GM18526 (cell line): Measurements from ENCODE around the gene KAT2A.

Source experiments
- POLR2A ChIP-seq: IDR thresholded peaks from 3 replicates; pipeline ENCODE4 v1.6.1; 2011; ENCODE audit not compliant: insufficient read length; ENCODE audit errors: extremely low read depth

Gene KAT2A

DNA sequence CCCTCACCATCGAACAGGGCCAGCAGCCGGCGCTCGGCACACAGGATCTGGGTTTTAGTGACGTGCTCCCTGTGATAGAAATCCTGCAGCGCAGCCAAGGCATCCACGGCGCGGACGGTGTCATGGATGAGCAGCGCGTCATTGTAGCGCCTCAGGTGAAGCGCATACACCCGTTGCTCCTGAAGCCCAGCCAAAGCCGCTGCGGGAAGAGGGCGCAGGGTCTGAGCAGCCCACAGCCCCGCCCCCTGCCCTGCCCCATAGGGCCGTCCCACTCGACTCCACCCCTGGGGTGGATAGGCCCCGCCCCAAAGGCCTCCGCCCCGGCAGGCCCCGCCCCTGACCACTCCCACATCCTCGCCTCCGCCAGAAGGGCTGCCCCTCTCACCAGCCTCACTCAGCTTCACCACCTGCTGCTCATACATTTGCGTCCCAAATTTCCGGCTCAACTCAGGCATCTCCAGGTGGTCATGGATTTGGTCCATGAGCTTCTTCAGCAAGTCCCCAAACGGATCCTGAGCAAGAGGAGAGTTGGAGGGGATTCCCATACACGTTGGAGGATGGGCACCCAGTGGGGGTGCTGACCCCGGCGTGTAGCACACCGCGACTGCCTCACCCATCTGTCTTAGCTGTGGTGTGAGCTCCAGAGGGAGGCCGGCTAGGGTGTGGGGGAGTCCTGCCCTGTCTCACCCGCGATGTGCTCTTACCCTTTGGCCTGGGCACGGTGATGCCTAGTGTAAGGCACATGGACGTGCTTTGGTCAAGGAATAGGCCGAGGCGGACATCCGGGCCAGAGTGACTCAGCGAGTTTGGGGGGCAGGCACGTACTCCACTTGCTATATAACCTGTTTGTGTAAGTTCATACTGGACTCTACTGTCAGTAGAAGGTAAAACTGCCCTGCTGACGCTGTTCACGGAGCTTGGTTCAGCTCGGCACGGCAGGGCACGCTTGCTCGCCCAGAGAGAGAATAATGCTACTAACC is 13.3 kb downstream of the KAT2A start:
- peak; percentile 41 for TF ChIP-seq POLR2A

DNA sequence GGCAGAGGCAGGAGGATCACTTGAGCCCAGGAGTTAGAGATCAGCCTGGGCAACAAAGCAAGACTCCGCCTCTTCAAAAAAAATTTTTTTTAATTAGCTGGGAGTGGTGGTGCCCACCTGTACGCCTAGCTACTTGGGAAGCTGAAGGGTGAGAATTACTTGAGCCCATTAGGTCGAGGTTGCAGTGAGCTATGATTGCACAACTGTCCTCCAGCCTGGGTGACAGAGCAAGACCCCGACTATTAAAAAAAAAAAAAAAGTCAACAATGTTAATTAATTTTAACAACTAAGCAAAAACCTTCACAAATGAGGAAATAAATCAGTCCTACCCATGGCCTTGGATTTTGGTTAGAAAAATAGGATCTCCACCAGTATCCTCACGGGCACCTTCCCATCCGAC is 14.0 kb downstream of the KAT2A start:
- no peak for TF ChIP-seq POLR2A

DNA sequence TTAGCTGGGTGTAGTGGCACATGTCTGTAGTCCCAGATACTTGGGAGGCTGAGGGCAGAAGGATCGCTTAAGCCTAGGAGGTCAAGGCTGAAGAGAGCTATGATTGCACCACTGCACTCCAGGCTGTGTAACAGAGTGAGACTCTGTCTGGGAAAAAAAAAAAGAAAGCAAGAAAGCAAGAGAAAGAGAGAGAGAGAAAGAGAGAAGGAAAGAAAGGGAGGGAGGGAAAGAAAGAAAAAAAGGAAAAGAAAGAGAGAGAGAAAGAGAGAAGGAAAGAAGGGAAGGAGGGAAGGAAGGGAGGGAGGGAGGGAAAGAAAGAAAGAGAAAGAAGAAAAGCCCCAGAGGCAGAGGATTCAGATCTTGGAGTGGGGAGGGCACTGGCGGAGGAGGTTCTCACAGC is 15.2 kb downstream of the KAT2A start:
- TF ChIP-seq POLR2A = no peak

DNA sequence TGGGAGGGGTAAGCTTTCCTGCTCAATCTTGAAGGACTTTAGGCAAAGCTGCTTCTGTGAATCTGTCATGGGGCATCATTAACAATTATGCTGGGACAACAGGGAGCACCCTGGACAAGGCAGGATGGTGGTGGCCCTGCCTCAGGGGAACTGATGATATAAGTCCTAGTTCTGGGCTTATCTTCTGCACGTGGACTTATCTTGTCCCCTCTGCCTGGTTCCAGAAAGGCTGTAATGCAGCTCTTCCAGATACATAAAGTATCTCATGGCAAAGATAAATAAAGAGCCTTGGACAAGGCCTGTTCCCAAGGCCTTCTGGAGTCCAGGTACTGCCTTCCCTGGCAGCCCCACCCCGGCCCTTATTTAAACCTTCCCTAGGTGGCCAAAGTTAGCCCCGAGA is 16.9 kb downstream of the KAT2A start:
- no peak for TF ChIP-seq POLR2A

DNA sequence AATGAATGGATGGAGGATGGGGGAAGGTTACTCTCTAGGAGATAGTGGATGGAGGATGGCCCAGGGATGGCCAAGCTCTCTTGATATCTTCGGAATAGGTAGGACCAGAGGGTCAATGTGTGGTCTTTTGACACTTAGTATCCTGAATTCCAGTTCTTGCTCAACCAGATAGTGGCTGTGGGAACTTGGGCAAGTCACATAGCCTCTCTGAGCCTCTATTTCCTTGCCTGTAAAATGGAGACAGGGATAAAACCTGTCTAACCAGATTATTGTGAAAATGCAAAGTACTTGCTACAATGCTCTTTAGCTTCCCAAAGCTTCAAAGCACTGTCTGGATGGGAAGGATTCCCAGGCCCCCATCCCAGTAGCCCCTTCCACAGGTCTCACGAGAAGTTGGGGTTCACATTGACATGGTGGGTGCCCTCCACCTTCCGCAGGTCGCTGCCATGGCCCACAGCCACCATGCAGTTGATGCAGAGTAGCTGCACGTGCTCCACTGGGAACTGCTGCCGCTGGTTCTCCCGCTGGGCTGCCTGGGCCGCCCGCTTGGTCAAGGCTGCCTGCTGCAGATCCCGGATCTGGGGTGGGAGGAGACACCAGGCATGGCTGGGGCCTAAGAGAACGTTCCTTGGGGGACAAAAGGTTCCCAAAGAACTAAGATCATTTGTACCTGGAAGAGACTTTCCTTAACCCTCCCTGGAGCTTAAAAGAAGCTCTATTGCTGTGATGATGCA is 17.8 kb downstream of the KAT2A start:
- no peak for TF ChIP-seq POLR2A

DNA sequence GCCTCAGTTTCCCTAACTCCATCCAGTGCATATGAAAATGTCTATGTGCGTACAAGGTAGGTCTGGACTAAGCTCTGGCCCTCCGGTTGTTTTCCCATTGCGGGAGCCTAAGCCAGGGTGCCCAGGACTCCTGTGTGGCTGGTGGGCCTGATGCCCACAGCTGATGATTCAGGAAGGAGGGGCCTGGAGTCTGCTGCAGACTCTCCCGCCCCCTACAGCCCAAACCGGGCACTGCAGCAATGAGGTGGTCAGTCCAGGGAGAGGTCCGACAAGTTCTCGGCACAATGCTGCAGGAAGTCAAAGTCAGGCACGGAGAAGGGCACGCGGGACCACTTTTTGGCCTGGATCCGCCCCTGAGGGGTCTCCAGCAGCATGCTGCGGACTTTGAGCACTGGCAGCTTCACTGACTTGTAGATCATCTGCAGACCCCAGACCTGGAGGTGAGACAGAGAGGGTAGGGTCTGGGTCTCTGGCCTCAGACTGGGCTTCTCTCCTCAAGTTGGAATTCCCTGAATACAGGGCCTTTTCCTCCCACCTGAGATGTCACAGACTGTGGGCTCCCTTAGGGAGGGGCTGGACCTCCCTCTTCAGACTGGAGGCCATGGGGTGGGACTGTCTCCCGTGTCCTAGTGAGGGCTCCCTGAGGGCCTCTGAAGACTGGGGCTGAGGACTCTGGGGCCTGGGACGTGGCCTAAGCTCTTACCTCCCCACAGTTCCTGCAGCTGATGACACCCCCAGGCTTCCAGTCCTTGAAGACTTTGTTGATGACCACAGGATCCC is 19.5 kb downstream of the KAT2A start:
- no peak for TF ChIP-seq POLR2A

DNA sequence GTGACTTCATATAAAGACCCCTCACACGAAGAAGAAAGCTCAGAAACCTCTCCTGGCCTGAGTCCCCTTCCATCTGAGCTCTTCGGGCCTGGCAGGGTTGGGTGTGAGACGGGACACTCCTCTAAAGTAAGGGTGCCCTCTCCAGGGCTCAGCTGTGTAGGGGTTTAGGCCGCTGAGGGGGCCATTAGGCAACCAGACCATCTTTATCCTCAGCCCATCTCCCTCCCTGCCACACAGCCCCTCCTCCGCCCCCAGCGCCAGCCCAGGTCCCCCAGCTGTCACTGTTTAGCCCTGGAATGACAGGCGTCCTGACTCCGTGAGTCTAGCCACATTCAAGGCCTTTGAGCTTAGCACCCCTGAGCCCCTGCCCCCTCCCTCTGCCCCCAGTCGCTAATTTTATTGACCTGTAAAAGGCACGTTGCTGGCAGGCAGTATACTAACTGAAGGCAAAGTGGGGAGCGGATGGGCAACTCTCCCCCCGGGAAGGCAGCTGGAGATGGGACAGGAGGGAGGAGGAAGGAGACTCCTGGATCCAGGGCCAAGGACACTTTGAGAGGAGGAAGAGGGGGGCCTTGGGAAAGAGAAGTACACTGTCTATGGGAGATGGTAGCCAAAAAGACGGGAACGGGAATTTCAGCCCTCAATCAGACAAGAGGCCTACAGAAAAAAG is 22.3 kb downstream of the KAT2A start:
- TF ChIP-seq POLR2A = no peak

DNA sequence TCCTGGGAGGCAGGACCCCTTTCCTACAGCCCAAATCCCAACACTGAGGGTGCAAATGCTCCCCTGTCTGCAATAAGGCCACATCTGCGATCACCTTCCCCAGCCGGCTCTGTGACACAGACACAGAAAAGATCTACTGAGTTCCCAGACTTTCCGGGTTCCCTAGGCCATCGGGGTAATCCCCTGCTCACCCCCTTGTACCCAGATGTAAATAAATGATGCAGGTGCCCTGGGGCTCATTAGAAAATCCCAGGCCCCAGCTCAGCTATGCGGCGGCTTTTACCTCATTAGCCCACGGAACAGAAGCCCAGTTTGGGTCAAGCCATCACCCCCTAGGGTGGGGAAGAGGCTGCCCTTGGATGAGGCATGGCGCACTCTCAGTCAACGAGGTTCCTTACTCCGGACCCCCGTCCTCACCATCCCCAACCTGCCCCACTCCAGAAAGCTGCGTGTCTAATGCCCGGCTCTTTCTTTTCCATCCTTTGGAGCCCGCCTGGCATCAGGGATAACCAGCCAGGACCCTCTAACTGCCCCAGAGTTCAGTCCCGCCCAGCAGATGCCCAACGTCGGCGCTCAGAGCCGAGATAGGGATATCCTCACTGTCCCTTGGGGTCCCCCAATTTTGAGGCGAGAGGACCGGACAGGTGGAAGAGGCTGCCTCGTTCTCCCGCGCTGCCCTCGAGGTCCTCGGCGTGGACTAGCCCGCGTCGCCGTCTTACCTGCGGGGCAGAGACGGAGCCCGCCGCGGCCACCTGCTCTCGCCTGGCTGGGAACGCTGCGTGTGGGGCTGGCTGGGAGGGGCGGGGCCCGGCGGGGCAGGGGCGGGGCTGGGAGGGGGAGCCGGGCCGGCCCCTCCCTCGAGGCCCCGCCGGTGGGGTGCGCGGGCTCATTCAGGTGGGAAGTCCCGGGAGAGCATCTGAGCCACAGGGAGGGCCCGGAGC is 23.2 kb downstream of the KAT2A start, which contains the start of gene ZNF385C:
ZNF385C (minus strand) TSS at position 783 of the 941 bp plus-strand sequence. CDS start 35,417 bp downstream, outside the sequence.
- TF ChIP-seq POLR2A = no peak

DNA sequence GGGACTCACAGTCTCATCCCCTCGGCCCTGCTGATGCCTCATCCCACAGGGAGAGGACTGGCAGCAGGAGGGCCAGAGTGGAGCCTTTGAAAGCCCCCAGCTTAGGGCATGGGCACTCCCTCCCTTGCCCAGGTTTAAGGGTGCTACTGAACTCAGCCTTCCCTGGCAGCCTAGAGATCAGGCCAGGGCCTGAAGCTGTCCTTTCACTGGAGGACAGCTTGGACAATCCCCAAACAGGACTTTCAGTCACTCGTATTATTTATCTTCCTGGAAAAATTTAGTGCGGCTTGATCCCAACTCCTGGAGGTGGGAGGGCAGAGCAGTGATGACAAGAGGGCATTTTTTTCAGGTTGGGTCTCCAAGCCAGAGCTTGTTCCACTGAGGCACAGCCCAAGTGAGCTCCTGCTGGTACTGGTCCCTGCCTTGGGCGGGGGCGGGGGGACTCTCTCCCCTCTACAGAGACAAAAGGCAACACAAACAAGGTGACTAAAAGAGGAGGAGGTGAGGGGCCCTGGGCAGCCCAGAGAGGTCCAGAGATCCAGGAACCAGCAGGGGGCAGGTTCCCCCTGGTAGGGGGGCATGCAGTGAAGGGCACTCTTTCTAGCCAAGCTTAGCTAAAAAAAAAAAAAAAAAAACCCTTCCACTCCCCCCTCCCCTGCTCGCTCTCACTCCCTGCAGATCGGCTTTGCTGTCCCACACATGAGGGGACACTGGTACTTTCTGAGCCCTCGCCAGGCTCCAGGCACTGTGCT is 24.6 kb downstream of the KAT2A start:
- TF ChIP-seq POLR2A = no peak

DNA sequence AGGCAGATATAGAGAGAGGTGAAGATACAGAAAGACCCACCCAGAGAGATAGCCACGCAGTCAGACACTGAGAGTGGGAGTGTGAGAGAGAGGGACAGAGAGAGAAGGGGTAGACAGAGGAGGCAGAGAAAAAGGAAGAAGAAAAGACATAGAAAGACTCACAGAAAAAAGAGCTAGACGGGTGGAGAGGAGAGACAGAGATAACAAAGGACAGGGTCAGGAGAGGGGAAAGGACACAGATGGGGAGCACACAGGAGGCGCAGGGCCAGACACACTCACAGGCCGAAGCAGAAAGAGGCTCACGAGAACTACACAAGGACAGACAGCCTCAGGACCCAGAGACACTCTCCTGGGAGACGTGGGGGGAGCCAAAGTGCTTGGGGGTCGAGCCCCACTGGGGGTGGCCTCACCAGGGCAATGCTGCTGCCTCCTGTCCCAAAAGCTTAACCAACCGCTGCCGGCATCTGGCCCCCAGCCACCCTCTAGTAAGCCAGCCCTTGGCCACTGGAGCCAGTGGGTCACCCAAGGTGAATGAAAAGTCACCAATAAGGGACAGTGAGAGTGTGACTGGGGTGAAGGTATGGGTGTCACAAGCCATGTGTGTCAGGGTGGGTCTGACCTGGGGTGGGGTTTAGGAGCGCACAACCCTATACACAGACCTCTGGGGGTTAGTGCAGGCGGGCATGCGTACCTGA is 26.6 kb downstream of the KAT2A start:
- TF ChIP-seq POLR2A = no peak

DNA sequence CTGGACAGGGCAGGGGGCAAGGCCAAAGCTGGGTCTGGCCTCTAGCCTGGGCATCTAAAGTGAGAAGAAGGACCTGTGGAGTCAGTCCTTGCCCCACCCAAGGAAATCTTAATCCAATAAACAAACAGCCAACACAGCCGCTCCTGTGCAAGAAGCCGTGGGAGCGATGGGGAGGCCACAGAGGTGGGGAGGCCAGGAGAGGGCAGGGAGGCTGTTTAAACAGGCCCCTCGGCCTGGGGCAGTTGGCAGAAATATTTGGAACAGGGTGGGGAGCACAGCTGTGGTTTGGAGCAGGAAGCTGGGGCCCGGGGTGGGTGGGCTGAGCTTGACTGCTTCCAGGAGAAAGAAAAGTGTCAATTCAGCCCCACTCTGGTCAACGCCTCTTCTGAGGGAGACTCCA is 28.2 kb downstream of the KAT2A start:
- no peak for TF ChIP-seq POLR2A
